Suppressor macrophage treated with lipopolysaccharide for 1 hour (primary cell): ENCODE measurements around the gene IRF2BP1.

Experiments used
- DNase-seq, 3 donors: peaks; one replicate each; pipeline ENCODE4 v3.0.0-alpha.2; 2020 to 2022

The IRF2BP1 gene

GRCh38 chr19:45860359-45861259 lies 25.3 kb downstream of the IRF2BP1 start:
- DNase-seq: no peak

GRCh38 chr19:45854167-45854778 lies 31.7 kb downstream of the IRF2BP1 start:
- DNase-seq: no peak

DNA sequence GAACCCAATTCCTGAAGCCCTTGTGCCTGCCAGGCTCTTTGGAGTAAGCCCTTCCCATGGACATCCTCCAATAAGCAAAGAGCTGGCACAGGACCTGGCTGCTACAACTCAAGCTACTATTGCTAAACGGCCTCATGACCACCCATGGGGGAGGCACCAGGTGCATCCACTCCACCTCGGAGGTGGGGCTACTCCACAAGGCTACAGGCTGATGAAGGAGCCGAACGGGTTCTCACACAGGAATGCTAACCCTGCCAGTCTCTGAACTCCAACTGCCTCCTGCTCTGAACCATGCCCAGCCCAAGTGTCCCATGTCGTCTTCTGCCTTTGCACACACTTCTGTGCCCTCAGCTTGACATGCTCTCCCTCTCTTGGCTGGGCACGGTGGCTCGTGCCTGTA lies 33.0 kb downstream of the IRF2BP1 start:
- no peak for DNase-seq

DNA sequence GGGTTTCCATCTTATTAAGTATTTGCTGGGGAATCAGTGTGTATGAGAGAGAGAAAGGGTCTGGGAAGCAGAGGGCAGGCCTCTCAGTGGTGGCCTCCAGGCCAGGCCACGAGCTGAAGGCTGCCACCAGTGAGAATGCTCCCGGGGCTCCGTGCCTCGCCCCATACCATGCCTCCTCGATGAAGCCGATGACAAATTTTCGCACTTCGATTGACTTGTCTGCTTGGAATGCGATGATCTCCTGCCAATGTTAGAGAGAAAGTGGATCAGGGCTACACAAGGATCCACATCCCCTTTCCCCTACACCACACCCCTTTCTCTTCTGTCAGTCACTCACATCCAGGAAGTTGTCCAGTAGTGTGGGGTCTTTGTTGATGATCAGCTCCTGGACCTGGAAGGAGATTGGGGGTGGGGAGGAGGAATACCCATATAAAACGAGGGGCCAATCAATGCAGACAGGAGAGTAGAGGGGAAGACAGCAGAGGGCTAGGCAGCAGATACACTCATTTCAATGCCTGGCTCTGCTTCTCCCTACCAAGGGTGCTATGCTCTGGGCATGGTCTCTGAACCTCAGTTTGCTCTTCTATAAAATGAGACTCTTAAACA lies 33.7 kb downstream of the IRF2BP1 start:
- no peak for DNase-seq

GRCh38 chr19:45848922-45849321 lies 37.0 kb downstream of the IRF2BP1 start:
- DNase-seq: peak in 1 of 3 donors; percentile 9

- DNase-seq: no peak
These were observed 38.3 kb downstream of the IRF2BP1 start for GRCh38 chr19:45847663-45848062.

DNA sequence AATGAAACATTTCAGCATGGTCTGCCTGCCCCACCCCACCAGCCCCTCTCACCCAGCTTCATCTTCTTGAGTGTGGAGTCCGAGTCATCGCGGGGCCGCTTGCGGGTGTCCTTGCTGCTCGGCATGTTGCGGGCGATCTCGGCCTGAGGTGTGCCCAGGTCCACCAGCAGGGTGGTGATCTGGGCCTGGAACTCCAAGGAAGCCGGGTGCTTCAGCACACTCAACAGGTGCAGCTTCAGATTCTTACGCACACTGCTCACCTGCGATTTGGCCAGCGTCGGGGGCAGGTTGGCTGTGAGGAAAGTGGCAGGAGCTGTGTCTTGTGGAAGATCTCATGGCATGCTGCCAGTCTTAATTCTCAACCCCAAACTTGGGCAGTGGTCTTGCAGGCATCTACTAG lies 43.7 kb downstream of the IRF2BP1 start:
- DNase-seq: no peak

GRCh38 chr19:45834970-45835369 lies 51.0 kb downstream of the IRF2BP1 start:
- DNase-seq: no peak
